PFSK-1 (cell line): ENCODE results near the gene DDO.

Experiments used
- POLR2AphosphoS5 ChIP-seq: IDR thresholded peaks from 2 replicates; pipeline ENCODE4 v1.6.1; 2012; ENCODE audit warnings: low read depth, mild to moderate bottlenecking, control low read depth, low read length, moderate library complexity
- SIN3A ChIP-seq: IDR thresholded peaks from 2 replicates; pipeline ENCODE4 v1.6.1; 2012; ENCODE audit warnings: mild to moderate bottlenecking, low read length, moderate library complexity, borderline replicate concordance; ENCODE audit not compliant: insufficient read depth

- TF ChIP-seq SIN3A (no peak), POLR2AphosphoS5 (no peak)
Measured at GRCh38 chr6:110408901-110409300, 6.5 kb downstream of the DDO start.
